ENCODE measurements around the gene DNAJB12.

DNA sequence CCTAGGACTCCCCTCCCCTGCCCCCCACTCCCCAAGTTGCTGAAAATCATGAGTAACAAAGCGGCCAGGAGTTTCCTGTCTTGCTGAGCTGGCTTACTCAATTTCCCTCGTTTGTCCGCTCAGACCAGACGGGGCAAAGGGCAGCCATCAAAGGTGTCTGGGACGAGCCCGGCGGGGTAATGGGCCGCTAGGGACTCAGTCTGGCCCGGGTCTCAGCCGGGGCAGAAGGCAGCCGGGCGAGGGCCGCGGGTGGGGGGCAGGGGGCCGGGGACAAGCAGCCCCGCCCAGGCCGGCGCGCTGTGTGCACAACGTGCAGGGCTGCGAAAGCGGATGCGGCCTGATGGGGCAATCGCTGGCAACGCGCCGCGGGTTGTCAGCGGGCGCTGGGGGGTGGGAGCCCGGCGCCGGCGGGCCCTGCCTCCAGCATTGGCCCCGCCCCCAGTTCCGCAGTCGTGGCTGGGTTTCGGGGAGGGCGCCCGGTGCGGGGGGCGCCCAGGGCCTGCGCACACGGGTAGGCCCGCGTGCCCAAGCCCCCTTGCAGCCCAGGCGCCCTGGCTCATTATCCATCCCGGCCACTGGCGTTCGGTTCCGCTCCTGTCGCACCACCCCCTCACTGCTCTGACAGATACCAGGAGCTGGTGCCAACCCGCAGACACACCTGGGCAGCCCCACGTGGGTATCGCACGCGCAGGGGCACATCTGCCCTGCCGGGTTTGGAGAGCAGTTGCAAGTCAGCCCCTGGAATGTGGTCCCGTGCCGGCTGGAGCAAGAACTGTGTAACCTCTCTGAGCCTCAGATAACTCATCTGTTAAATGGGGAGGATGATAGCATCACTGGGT lies 35.1 kb downstream of the DNAJB12 start:
- TF ChIP-seq POLR2AphosphoS5 (IDR thresholded peaks at IDR 0.05): peak; percentile 58 to 85 (median 83)
- TF ChIP-seq, protein P1, sequence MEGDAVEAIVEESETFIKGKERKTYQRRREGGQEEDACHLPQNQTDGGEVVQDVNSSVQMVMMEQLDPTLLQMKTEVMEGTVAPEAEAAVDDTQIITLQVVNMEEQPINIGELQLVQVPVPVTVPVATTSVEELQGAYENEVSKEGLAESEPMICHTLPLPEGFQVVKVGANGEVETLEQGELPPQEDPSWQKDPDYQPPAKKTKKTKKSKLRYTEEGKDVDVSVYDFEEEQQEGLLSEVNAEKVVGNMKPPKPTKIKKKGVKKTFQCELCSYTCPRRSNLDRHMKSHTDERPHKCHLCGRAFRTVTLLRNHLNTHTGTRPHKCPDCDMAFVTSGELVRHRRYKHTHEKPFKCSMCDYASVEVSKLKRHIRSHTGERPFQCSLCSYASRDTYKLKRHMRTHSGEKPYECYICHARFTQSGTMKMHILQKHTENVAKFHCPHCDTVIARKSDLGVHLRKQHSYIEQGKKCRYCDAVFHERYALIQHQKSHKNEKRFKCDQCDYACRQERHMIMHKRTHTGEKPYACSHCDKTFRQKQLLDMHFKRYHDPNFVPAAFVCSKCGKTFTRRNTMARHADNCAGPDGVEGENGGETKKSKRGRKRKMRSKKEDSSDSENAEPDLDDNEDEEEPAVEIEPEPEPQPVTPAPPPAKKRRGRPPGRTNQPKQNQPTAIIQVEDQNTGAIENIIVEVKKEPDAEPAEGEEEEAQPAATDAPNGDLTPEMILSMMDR (IDR thresholded peaks at IDR 0.05): peak in 1 of 5 experiments; percentile 37

Data from transverse colon (tissue), 4 donors.